ENCODE measurements around the gene TNN.

- TF ChIP-seq REST (IDR thresholded peaks at IDR 0.05; ENCODE audit: low read depth) (no peak), YY1 (IDR thresholded peaks at IDR 0.05; ENCODE audit: low read depth) (no peak), MAX (IDR thresholded peaks at IDR 0.05) (no peak), TCF12 (IDR thresholded peaks at IDR 0.05; ENCODE audit: low read depth) (no peak), FOXM1 (IDR thresholded peaks at IDR 0.05; ENCODE audit: borderline replicate concordance, low read depth) (no peak), RAD21 (IDR thresholded peaks at IDR 0.05; ENCODE audit: low read depth) (no peak), CEBPB (IDR thresholded peaks at IDR 0.05) (no peak), NFIC (IDR thresholded peaks at IDR 0.05) (no peak), CREB1 (IDR thresholded peaks at IDR 0.05; ENCODE audit: low read depth) (no peak), TAF1 (IDR thresholded peaks at IDR 0.05; ENCODE audit: low read depth) (no peak)
These were observed 5.4 kb downstream of the TNN start for GRCh38 chr1:175073061-175073460.

Measured in Ishikawa (cell line).